ENCODE measurements around the gene ONECUT3. TPM values are rescaled to one million over a fixed set of nuclear protein-coding genes. Genes with fewer than 3 reads are reported as not detected.

Gene ONECUT3
- total RNA-seq, 1 experiment from 2014 or later: 0.04 TPM

DNA sequence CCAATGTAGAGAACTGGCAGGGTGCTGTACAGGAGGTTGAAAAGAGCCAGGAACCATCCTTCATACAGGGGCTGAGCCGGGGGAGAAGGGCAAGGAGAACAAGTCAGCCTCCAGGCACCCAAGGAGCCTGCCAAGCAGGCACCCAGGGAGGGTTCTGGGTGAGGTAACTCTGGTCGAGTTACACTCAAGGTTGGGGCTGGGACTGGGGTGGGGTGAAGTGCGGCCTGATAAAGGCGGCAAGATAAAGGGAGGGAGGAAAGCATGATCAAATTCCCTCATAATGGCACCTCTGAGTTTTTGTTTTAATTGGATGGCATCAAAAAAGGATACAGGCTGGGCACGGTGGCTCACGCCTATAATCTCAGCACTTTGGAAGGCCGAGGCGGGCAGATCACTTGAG lies 33.8 kb downstream of the ONECUT3 start (continued):
- TF ChIP-seq, protein P1, sequence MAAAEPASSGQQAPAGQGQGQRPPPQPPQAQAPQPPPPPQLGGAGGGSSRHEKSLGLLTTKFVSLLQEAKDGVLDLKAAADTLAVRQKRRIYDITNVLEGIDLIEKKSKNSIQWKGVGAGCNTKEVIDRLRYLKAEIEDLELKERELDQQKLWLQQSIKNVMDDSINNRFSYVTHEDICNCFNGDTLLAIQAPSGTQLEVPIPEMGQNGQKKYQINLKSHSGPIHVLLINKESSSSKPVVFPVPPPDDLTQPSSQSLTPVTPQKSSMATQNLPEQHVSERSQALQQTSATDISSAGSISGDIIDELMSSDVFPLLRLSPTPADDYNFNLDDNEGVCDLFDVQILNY (CRISPR knock-in tag; IDR thresholded peaks at IDR 0.05): no peak
- no peak for TF ChIP-seq TEAD4 (CRISPR knock-in tag; IDR thresholded peaks at IDR 0.05)
- TF ChIP-seq NFATC4 (CRISPR knock-in tag; IDR thresholded peaks at IDR 0.05): no peak
- TF ChIP-seq, protein P2, sequence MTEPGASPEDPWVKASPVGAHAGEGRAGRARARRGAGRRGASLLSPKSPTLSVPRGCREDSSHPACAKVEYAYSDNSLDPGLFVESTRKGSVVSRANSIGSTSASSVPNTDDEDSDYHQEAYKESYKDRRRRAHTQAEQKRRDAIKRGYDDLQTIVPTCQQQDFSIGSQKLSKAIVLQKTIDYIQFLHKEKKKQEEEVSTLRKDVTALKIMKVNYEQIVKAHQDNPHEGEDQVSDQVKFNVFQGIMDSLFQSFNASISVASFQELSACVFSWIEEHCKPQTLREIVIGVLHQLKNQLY (CRISPR knock-in tag; IDR thresholded peaks at IDR 0.05): no peak
- TF ChIP-seq ATF1 (CRISPR knock-in tag; IDR thresholded peaks at IDR 0.05): no peak
- no peak for TF ChIP-seq JUN (CRISPR knock-in tag; IDR thresholded peaks at IDR 0.05)
- no peak for TF ChIP-seq ZNF423 (CRISPR knock-in tag; IDR thresholded peaks at IDR 0.05)

DNA sequence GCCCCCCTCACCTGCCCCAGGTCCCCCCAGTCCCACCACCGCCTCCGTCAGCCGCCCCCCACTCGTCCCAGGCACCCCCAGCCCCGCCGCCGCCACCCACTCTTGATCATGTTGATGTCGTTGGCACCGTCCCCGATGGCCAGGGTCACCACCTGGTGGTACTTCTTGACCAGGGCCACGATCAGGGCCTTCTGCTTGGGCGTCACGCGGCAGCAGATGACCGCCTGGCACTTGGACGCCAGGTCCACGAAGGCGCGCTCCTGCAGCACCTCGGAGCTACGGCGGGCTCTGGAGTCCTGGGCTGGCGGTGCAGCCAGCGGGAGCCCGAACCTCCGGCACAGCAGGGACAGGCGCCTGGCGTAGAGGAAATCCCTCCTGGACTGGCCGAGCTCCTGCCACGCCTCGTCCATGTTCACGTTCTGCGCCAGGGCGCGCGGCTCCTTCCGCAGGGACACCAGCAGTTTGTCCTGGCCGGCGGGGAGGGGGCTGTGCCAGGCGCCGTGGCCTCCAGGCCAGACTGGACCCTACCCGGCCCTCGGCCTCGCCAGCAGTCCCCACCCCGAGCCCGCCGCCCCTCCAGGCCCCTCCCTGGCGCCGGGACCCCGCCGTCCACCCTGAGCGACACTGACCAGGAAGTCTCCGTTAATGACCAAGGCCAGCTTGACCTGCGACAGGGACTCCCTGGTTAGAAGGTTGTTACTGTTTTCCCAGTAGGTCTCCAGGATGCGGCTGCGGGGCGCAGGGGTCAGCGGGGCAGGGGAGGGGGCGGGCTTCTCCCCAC lies 36.1 kb downstream of the ONECUT3 start:
- no peak for TF ChIP-seq OVOL2 (CRISPR knock-in tag; IDR thresholded peaks at IDR 0.05; ENCODE audit: borderline replicate concordance)
- TF ChIP-seq, protein P3, sequence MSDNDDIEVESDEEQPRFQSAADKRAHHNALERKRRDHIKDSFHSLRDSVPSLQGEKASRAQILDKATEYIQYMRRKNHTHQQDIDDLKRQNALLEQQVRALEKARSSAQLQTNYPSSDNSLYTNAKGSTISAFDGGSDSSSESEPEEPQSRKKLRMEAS (CRISPR knock-in tag; IDR thresholded peaks at IDR 0.05): 0 out of 2 replicates have a peak, but pooled peaks have one; percentile 8
- peaks cover 5% of the 10 kb centered on the region for H3K4me1 Mint-ChIP-seq
- no peaks in the 10 kb centered on the region for H3K36me3 Mint-ChIP-seq
- H3K27me3 Mint-ChIP-seq (ENCODE audit: low read depth): peaks cover 29% of the 10 kb centered on the region
- no peak overlapping the region for H3K27ac Mint-ChIP-seq
- ATAC-seq: no peak
- CTCF ChIA-PET: interaction anchor here (0.7 to 12.5 kb wide), 11 partner anchors 9 to 244 kb away, joined by 3 to 161 read pairs (median 4); no protein-coding TSS in a partner anchor
- POLR2A ChIA-PET: no interaction called here
- peak overlapping the region; percentile 48; the same call in 1 of the 2 replicates for H3K4me3 Mint-ChIP-seq
- H3K9me3 Mint-ChIP-seq: peaks cover 6% of the 10 kb centered on the region; the same call in 1 of the 2 replicates
- no peak for DNase-seq (ENCODE audit: low spot score)

DNA sequence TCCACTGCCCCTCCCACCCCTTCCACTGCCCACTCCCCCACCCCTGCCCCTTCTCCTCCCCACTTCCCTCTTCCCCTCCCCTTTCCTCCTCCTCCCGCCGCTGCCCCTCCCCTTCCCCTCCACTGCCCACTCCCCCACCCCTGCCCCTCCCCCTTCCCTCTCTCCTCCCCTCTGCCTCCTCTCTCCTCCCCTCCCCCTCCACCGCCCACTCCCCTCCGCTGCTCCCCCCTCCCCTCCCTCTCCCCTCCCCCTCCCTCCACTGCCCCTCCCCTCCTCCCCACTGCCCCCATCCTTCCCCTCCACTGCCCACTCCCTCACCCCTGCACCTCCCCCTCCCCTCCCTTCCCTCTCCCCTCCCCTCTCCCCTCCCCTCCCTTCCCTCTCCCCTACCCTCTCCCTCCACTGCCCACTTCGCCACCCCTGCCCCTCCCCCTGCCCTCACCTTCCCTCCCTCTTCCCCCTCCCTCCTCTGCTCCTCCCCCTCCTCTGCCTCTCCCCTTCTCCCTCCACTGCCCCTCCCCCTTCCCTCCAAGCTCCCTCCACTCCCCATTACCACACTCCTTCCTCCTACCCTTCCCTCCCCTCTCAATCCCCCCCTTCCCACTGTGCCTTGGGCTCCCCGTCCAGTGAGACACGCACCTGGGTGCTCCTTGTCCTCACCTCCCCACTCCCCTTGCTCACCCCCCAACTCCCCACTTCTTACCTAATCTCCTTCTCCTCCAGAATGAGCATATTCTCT lies 36.9 kb downstream of the ONECUT3 start:
- H3K27ac Mint-ChIP-seq: no peak overlapping the region

More for the DNA sequence above, 36.9 kb downstream of the ONECUT3 start:
- POLR2A ChIA-PET: interaction anchor here (0.6 to 0.9 kb wide), 3 partner anchors 13 to 126 kb away, joined by 3 to 11 read pairs (median 4); no protein-coding TSS in a partner anchor
- ATAC-seq: no peak
- peaks cover 7% of the 10 kb centered on the region for H3K4me1 Mint-ChIP-seq
- peaks cover 6% of the 10 kb centered on the region; the same call in 1 of the 2 replicates for H3K9me3 Mint-ChIP-seq
- no peak for TF ChIP-seq JAZF1 (CRISPR knock-in tag; IDR thresholded peaks at IDR 0.05)
- no peak for TF ChIP-seq ZNF263 (CRISPR knock-in tag; IDR thresholded peaks at IDR 0.05; ENCODE audit: low read depth)
- TF ChIP-seq, protein P4, sequence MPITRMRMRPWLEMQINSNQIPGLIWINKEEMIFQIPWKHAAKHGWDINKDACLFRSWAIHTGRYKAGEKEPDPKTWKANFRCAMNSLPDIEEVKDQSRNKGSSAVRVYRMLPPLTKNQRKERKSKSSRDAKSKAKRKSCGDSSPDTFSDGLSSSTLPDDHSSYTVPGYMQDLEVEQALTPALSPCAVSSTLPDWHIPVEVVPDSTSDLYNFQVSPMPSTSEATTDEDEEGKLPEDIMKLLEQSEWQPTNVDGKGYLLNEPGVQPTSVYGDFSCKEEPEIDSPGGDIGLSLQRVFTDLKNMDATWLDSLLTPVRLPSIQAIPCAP (CRISPR knock-in tag; IDR thresholded peaks at IDR 0.05): no peak
- no peak for TF ChIP-seq MXD4 (CRISPR knock-in tag; IDR thresholded peaks at IDR 0.05; ENCODE audit: borderline replicate concordance)
- TF ChIP-seq NFATC4 (CRISPR knock-in tag; IDR thresholded peaks at IDR 0.05): no peak
- no peak for TF ChIP-seq CBFB (CRISPR knock-in tag; IDR thresholded peaks at IDR 0.05; ENCODE audit: low read depth)
- TF ChIP-seq, protein P2 (CRISPR knock-in tag; IDR thresholded peaks at IDR 0.05): no peak
- no peak for TF ChIP-seq ESRRA (CRISPR knock-in tag; IDR thresholded peaks at IDR 0.05; ENCODE audit: borderline replicate concordance)
- TF ChIP-seq, protein P5, sequence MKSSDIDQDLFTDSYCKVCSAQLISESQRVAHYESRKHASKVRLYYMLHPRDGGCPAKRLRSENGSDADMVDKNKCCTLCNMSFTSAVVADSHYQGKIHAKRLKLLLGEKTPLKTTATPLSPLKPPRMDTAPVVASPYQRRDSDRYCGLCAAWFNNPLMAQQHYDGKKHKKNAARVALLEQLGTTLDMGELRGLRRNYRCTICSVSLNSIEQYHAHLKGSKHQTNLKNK (CRISPR knock-in tag; IDR thresholded peaks at IDR 0.05): no peak
- TF ChIP-seq CREM (CRISPR knock-in tag; IDR thresholded peaks at IDR 0.05): no peak
- TF ChIP-seq, protein P1 (CRISPR knock-in tag; IDR thresholded peaks at IDR 0.05): no peak
- TF ChIP-seq HMGA2 (CRISPR knock-in tag; IDR thresholded peaks at IDR 0.05): no peak
- TF ChIP-seq, protein P6, sequence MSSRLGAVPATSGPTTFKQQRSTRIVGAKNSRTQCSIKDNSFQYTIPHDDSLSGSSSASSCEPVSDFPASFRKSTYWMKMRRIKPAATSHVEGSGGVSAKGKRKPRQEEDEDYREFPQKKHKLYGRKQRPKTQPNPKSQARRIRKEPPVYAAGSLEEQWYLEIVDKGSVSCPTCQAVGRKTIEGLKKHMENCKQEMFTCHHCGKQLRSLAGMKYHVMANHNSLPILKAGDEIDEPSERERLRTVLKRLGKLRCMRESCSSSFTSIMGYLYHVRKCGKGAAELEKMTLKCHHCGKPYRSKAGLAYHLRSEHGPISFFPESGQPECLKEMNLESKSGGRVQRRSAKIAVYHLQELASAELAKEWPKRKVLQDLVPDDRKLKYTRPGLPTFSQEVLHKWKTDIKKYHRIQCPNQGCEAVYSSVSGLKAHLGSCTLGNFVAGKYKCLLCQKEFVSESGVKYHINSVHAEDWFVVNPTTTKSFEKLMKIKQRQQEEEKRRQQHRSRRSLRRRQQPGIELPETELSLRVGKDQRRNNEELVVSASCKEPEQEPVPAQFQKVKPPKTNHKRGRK (CRISPR knock-in tag; IDR thresholded peaks at IDR 0.05; ENCODE audit: borderline replicate concordance): no peak
- TF ChIP-seq, protein P7, sequence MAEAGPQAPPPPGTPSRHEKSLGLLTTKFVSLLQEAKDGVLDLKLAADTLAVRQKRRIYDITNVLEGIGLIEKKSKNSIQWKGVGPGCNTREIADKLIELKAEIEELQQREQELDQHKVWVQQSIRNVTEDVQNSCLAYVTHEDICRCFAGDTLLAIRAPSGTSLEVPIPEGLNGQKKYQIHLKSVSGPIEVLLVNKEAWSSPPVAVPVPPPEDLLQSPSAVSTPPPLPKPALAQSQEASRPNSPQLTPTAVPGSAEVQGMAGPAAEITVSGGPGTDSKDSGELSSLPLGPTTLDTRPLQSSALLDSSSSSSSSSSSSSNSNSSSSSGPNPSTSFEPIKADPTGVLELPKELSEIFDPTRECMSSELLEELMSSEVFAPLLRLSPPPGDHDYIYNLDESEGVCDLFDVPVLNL (CRISPR knock-in tag; IDR thresholded peaks at IDR 0.05; ENCODE audit: borderline replicate concordance, low read depth): no peak
- no peak for TF ChIP-seq ZNF671 (CRISPR knock-in tag; IDR thresholded peaks at IDR 0.05)
- TF ChIP-seq IRF2 (CRISPR knock-in tag; IDR thresholded peaks at IDR 0.05; ENCODE audit: borderline replicate concordance, low read depth): no peak
- no peak for TF ChIP-seq ZNF219 (CRISPR knock-in tag; IDR thresholded peaks at IDR 0.05; ENCODE audit: borderline replicate concordance)
- H3K36me3 Mint-ChIP-seq: no peaks in the 10 kb centered on the region
- peaks cover 29% of the 10 kb centered on the region for H3K27me3 Mint-ChIP-seq (ENCODE audit: low read depth)
- H3K4me3 Mint-ChIP-seq: peak overlapping the region; percentile 54
- DNase-seq (ENCODE audit: low spot score): no peak
- CTCF ChIA-PET: interaction anchor here (0.5 to 12.5 kb wide), 21 partner anchors 9 to 299 kb away, joined by 3 to 161 read pairs (median 4); partner anchors contain the start of gene REEP6

All from WTC11 (cell line).